ENCODE results near the gene LDLRAD3. TPM values are rescaled to one million over a fixed set of nuclear protein-coding genes. Genes with fewer than 3 reads are reported as not detected.

Gene LDLRAD3
- polyA plus RNA-seq, 3 donors from 2014 or later, result 0.84 TPM; not detected in 2

DNA sequence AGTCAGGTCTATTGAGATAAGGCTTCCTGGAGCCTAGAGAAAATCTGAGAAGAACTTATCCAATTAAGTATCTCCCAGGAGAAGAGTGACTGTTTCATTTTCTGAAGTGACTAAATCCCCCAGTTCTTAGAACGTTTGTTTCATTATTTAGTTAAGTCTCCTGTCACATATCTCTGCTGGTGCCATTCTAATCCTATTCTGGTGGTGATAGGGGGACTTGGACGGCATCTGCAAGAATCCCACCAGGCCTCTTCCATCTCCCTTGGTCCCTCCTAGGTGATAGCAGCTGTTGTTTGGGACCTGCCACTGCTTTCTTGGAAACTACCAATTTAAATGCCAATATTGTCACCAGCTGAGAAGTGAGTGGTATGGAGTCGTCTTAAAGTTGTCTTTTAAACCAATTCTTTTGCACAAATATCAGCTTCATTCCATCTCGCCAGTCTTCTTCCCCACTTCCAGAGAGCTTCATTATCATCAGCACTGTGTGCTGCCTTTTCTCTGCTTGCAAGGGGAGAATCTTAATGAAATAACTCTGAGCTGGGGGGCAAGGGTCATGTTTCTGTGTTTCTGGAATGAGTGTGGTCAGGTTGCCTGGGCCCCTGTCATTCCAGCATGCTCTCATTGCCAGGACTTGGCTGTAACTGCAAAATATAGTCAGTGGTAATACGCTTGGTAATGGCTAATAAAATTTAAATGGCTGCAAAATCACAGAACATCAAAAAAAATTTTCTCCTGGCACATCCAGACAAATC lies 104.8 kb downstream of the LDLRAD3 start:
- Mint-ChIP-seq H3K4me1 (peaks cover 12 to 25% of the 10 kb centered on the region in 2 donors), H3K36me3 (no peaks in the 10 kb centered on the region), H3K4me3 (no peak overlapping the region), H3K27ac (no peak overlapping the region), H3K9me3 (peaks cover 0 to 3% (median under 1%) of the 10 kb centered on the region in 6 donors), H3K27me3 (ENCODE audit: low read depth in 3 of 3) (peaks cover 0 to 5% (median 3%) of the 10 kb centered on the region in 3 donors)
- no peak for DNase-seq

DNA sequence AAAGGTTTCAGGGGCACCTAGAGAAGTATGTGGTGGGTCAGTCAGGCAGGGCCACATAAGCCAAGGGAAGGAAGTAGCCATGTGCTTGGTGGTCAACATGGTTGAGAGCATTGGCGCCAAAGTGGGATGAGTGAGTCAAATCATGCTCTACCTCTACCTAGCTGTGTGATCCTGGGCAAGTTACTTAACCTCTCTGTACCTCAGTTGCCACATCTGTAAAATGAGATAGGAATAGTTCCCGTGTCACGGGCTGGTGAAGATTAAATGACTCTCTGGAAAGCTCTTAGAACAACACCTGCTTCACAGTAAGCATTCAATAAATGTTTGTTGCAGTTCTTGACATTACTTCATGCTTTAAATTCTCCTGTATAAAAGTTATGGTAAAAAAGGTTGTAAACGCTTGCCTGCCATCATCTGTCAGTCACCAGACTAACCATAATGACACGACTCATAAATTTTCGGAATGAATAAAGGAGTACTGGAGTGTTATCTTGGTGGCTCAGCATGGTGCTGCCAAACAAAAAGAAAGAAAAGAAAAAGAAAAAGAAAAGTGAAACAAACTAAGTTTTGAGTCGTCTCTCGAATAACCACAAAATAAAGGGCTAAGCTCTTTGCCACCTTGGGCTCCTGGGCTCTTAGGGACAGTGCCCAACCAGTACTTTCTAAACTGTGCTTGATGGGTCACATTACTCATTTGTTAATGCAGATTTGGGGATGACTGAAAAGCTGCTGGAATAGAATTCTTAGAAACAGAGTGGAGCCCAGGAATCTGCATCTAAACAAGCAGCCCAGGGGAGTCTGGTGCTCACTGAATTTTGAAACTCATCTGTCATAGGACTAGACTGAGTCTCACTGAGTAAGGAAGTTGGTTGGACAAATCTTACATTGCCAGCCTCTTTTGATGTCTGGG lies 107.6 kb downstream of the LDLRAD3 start:
- Mint-ChIP-seq H3K36me3 (no peaks in the 10 kb centered on the region), H3K4me3 (no peak overlapping the region), H3K9me3 (no peaks in the 10 kb centered on the region), H3K27ac (no peak overlapping the region), H3K4me1 (peaks cover 0 to under 1% of the 10 kb centered on the region in 2 donors), H3K27me3 (ENCODE audit: low read depth in 3 of 3) (peaks cover 0 to 5% (median 4%) of the 10 kb centered on the region in 3 donors)
- DNase-seq, result no peak

DNA sequence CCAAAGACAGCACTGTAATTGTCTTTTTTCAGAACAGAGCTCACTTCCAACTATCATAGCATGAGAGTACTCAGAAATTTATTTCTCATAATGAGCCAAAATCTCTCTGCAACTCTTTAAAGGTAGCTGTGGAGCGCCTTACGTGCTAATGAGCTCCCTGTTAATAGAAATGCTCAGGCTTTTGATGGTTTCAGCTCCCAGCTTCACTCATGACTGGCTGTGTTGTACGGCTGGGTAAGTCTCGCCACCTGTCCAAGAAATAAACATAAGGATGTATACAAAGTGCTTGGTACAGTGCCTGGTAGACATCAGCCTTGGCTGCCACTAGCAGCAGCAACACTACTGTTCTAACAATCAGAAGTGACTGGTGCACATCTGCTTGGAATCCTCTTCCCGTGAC lies 109.4 kb downstream of the LDLRAD3 start:
- H3K4me1 Mint-ChIP-seq, result no peaks in the 10 kb centered on the region
- H3K4me3 Mint-ChIP-seq, result no peak overlapping the region
- H3K27ac Mint-ChIP-seq, result no peak overlapping the region
- peaks cover 0 to 2% (median 0%) of the 10 kb centered on the region in 6 donors for H3K9me3 Mint-ChIP-seq
- no peak for DNase-seq
- no peaks in the 10 kb centered on the region for H3K36me3 Mint-ChIP-seq
- H3K27me3 Mint-ChIP-seq (ENCODE audit: low read depth in 3 of 3), result peaks cover 1 to 5% (median 4%) of the 10 kb centered on the region in 3 donors

GRCh38 chr11:36053862-36054261 lies 110.0 kb downstream of the LDLRAD3 start:
- Mint-ChIP-seq H3K27me3 (ENCODE audit: low read depth in 3 of 3) (peaks cover 1 to 5% (median 4%) of the 10 kb centered on the region in 3 donors), H3K4me1 (no peaks in the 10 kb centered on the region), H3K9me3 (peaks cover 0 to 2% (median 0%) of the 10 kb centered on the region in 6 donors), H3K27ac (no peak overlapping the region), H3K4me3 (no peak overlapping the region), H3K36me3 (no peaks in the 10 kb centered on the region)
- no peak for DNase-seq

GRCh38 chr11:36054628-36055027 lies 110.8 kb downstream of the LDLRAD3 start:
- Mint-ChIP-seq H3K9me3 (peaks cover 0 to 2% (median 0%) of the 10 kb centered on the region in 6 donors), H3K27me3 (ENCODE audit: low read depth in 3 of 3) (peaks cover 1 to 5% (median 4%) of the 10 kb centered on the region in 3 donors), H3K4me3 (no peak overlapping the region), H3K27ac (no peak overlapping the region), H3K4me1 (no peaks in the 10 kb centered on the region), H3K36me3 (no peaks in the 10 kb centered on the region)
- DNase-seq, result no peak

DNA sequence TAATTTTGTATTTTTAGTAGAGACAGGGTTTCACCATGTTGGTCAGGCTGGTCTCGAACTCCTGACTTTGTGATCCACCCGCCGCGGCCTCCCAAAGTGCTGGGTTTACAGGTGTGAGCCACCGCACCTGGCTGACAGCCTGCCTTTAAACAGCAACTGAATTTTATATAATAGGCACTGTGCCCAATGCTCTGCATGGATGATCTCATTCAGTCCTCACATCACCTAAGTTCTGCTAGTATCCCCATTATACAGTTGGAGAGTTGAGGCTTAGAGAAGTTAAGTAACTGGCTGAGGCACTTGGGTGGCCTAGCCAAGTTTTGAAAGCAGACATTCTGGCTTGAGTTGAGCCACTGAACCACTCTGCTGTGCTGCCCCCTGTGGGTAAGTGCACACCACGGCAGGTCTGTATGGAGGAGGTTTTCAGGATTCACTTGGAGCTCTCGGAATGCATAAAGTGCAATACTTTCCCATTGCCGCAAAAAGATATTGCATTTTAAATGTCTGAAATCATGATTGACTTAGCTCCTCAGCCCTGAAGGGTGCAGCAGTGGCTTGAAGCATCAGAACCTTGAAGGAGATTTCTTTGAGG lies 112.4 kb downstream of the LDLRAD3 start:
- Mint-ChIP-seq H3K4me1 (no peaks in the 10 kb centered on the region), H3K27ac (no peak overlapping the region), H3K9me3 (peaks cover 0 to 4% (median 0%) of the 10 kb centered on the region in 6 donors), H3K27me3 (ENCODE audit: low read depth in 3 of 3) (peaks cover 1 to 7% (median 5%) of the 10 kb centered on the region in 3 donors), H3K36me3 (no peaks in the 10 kb centered on the region), H3K4me3 (no peak overlapping the region)
- no peak for DNase-seq

DNA sequence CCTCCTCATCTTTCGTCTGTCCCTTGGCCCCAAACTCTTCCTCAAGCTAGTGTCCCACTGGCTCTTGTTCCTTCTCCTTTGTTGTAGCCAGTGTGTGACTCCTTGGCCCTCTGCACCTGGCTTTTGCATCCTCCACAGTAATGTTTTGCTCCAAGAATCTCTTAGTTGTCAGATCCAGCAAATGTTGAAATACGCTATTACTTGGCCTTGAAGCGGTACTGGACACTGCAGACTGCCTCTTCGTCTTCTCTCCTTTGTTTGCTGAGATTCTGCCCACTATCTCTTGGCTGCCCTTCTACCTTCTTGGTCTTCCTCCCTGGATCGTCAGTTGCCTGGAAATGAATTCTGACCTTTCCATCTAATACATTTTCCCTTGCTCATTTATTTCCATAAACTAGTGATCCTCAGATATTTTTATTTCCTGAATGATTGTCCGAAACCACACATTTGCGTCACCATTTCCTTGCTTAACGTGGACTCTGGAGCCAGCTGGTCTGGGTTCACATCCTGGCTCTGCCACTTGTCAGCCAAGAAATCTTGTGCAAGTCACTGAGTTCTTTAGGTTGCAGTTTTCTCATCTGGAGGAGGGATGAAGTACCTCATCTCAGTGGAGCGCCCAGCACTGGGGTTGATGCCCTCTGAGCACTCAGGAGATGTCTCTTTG lies 113.6 kb downstream of the LDLRAD3 start:
- no peak overlapping the region for H3K4me3 Mint-ChIP-seq
- peaks cover 0 to 4% (median 0%) of the 10 kb centered on the region in 6 donors for H3K9me3 Mint-ChIP-seq
- H3K27ac Mint-ChIP-seq, result no peak overlapping the region
- H3K27me3 Mint-ChIP-seq (ENCODE audit: low read depth in 3 of 3), result peaks cover 1 to 7% (median 5%) of the 10 kb centered on the region in 3 donors
- H3K4me1 Mint-ChIP-seq, result no peaks in the 10 kb centered on the region
- H3K36me3 Mint-ChIP-seq, result no peaks in the 10 kb centered on the region
- DNase-seq, result no peak

DNA sequence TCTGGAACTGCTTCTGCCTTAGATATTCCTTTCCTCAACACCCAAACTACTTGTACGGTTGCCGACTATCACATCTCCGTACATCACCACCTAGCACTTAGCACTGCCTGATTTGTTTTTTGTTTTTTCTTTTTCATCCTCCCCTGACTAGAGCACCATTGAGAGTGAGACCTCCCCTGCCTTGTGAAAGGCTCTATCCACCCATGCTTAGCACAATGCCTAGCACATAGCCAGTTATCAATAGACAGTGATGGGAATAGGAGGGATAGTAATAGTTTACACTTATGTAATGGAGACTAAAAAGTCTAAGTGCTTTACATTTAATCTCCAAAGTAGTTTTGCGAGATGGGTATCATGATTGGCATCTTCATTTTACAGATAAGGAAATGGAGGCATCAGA lies 115.8 kb downstream of the LDLRAD3 start:
- no peaks in the 10 kb centered on the region for H3K4me1 Mint-ChIP-seq
- H3K27ac Mint-ChIP-seq, result no peak overlapping the region
- peaks cover 0 to under 1% (median 0%) of the 10 kb centered on the region in 3 donors for H3K36me3 Mint-ChIP-seq
- peaks cover 2 to 3% (median 2%) of the 10 kb centered on the region in 3 donors for H3K27me3 Mint-ChIP-seq (ENCODE audit: low read depth in 3 of 3)
- peaks cover 0 to 4% (median 0%) of the 10 kb centered on the region in 6 donors for H3K9me3 Mint-ChIP-seq
- H3K4me3 Mint-ChIP-seq, result no peak overlapping the region
- no peak for DNase-seq

- Mint-ChIP-seq H3K27me3 (ENCODE audit: low read depth in 3 of 3) (peaks cover 2 to 3% (median 3%) of the 10 kb centered on the region in 3 donors), H3K4me1 (no peaks in the 10 kb centered on the region), H3K4me3 (no peak overlapping the region), H3K9me3 (peaks cover 0 to 4% (median 0%) of the 10 kb centered on the region in 6 donors), H3K27ac (no peak overlapping the region), H3K36me3 (peaks cover 0 to 2% (median 0%) of the 10 kb centered on the region in 3 donors)
- no peak for DNase-seq
Observed at GRCh38 chr11:36060926-36061325, 117.1 kb downstream of the LDLRAD3 start.

- Mint-ChIP-seq H3K36me3 (peaks cover 0 to 2% (median 0%) of the 10 kb centered on the region in 3 donors), H3K4me1 (no peaks in the 10 kb centered on the region), H3K4me3 (no peak overlapping the region), H3K9me3 (peaks cover 0 to 4% (median 0%) of the 10 kb centered on the region in 6 donors), H3K27me3 (ENCODE audit: low read depth in 3 of 3) (peaks cover 2 to 3% (median 3%) of the 10 kb centered on the region in 3 donors), H3K27ac (no peak overlapping the region)
- DNase-seq, result no peak
Observed at GRCh38 chr11:36061471-36061870, 117.6 kb downstream of the LDLRAD3 start.

GRCh38 chr11:36062796-36063365 lies 119.0 kb downstream of the LDLRAD3 start:
- no peak for DNase-seq
- H3K9me3 Mint-ChIP-seq, result peaks cover 0 to 5% (median under 1%) of the 10 kb centered on the region in 6 donors
- peaks cover 0 to 2% (median 0%) of the 10 kb centered on the region in 3 donors for H3K36me3 Mint-ChIP-seq
- H3K4me3 Mint-ChIP-seq, result no peak overlapping the region
- no peak overlapping the region for H3K27ac Mint-ChIP-seq
- H3K4me1 Mint-ChIP-seq, result no peaks in the 10 kb centered on the region
- H3K27me3 Mint-ChIP-seq (ENCODE audit: low read depth in 3 of 3), result peaks cover 2 to 3% (median 3%) of the 10 kb centered on the region in 3 donors

DNA sequence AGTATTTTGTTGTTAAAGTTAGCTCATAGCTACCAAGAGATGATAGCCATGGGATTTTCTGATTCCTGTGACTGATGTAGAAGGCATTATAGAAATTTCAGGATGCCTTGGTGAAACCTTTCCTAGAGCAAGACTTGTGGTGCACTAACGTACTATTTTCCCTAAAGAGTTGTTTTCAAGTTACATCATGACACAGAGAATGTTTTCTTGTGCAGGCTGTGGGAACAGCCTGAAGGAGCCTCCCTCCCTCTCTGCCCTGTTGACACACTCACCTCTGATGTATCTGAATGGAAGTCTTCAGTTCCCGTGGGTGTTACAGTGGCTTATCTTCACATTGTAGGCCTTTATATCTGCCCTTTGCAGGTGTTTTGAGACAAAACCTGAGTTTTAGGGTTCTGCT lies 121.6 kb downstream of the LDLRAD3 start:
- Mint-ChIP-seq H3K27me3 (ENCODE audit: low read depth in 3 of 3) (peaks cover 2 to 3% (median 2%) of the 10 kb centered on the region in 3 donors), H3K4me3 (no peak overlapping the region), H3K27ac (no peak overlapping the region), H3K9me3 (peaks cover 0 to 5% (median under 1%) of the 10 kb centered on the region in 6 donors), H3K36me3 (peaks cover 0 to 2% (median 0%) of the 10 kb centered on the region in 3 donors), H3K4me1 (no peaks in the 10 kb centered on the region)
- no peak for DNase-seq

DNA sequence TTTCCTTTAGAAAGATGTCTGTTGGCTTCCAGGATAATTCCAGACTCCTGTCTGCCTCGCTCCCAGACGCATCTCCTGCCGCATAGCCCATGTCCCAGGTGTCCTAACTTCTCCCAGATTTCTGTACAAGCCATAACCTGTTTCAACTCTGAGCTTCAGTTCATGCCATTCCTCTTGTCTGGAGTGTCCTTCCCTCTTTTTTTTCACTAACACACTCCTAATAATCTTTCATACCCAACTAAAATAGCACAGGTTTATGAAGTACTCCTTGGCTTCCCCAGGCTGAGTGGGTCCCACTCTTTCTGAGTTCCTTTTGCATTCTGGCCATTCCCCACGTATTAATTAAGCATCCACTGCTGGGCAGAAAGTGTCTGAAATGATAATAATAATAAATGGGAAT lies 123.0 kb downstream of the LDLRAD3 start:
- peaks cover 0 to 5% (median 0%) of the 10 kb centered on the region in 6 donors for H3K9me3 Mint-ChIP-seq
- H3K4me1 Mint-ChIP-seq, result no peaks in the 10 kb centered on the region
- no peak for DNase-seq
- no peak overlapping the region for H3K27ac Mint-ChIP-seq
- peaks cover 0 to 5% (median 2%) of the 10 kb centered on the region in 3 donors for H3K27me3 Mint-ChIP-seq (ENCODE audit: low read depth in 3 of 3)
- peaks cover 0 to 2% (median 0%) of the 10 kb centered on the region in 3 donors for H3K36me3 Mint-ChIP-seq
- no peak overlapping the region for H3K4me3 Mint-ChIP-seq

All from immature natural killer cell (primary cell).